Activated gamma-delta T cell (primary cell): ENCODE measurements around the gene GATAD2B.
"Not testable (repeated sequence)": the region's sequence is repeated elsewhere in the genome, so short reads cannot be mapped to it uniquely, and the experiment has no call there.

Experiments
- DNase-seq: peaks from one replicate; lab custom pipeline; 2025; lab: John Stamatoyannopoulos, UW

The GATAD2B gene

DNA sequence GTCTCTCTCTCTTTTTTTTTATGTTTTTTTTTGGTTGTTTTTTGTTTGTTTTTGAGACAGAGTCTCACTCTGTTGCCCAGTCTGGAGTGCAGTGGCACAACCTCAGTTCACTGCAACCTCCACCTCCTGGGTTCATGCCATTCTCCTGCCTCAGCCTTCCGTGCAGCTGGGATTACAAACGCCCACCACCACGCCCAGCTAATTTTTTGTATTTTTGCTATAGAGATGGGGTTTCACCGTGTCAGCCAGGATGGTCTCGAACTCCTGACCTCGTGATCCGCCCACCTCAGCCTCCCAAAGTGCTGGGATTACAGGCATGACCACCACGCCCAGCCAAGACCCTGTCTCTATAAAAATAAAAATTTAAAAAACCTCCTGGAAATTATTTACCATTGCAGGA, 88.8 kb downstream of the GATAD2B start:
- not testable (repeated sequence) for DNase-seq

DNA sequence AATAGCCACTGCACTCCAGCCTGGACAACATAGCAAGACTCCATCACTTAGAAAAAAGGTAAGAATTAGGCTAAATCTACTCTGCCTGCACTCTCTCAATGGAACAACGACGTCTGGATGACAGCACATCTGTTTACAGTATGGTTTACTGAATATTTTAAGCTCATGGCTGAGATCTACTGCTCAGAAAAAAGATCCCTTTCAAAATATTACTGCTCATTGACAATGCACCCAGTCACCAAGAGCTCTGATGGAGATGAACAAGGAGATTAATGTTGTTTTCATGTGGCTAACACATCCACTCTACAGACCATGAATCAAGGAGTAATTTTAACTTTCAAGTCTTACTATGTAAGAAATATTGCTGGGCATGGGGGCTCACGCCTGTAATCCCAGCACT, 89.6 kb downstream of the GATAD2B start:
- DNase-seq = no peak

DNA sequence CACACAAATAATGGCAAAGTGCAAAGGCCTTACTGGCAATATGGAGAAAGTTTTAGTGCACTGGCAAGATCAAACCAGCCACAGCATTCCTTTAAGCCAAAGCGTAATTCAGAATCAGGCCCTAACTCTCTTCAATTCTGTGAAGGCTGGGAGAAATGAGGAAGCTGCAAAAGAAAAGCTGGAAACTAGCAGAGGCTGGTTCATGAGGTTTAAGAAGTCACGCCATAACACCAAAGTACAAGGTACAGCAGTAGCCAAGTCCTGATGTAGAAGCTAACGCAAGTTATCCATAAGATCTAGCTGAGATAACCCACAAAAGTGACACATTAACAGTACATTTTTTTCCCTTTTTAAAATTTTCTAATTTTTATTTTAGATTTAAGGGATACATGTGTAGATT, 90.5 kb downstream of the GATAD2B start:
- no peak for DNase-seq

DNA sequence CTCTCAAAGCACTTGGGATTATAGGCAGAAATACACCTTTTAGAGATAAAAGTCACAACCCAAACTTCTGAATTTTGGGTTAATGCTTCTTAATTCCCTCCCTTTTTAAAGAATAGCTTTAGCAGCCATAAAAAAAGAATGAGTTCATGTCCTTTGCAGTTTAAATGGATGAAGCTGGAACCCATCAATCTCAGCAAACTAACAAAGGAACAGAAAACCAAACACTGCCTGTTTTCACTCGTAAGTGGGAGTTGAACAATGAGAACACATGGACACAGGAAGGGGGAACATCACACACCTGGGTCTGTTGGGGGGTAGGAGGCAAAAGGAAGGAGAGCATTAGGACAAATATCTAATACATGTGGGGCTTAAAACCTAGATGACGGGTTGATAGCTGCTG, 91.7 kb downstream of the GATAD2B start:
- DNase-seq = no peak

DNA sequence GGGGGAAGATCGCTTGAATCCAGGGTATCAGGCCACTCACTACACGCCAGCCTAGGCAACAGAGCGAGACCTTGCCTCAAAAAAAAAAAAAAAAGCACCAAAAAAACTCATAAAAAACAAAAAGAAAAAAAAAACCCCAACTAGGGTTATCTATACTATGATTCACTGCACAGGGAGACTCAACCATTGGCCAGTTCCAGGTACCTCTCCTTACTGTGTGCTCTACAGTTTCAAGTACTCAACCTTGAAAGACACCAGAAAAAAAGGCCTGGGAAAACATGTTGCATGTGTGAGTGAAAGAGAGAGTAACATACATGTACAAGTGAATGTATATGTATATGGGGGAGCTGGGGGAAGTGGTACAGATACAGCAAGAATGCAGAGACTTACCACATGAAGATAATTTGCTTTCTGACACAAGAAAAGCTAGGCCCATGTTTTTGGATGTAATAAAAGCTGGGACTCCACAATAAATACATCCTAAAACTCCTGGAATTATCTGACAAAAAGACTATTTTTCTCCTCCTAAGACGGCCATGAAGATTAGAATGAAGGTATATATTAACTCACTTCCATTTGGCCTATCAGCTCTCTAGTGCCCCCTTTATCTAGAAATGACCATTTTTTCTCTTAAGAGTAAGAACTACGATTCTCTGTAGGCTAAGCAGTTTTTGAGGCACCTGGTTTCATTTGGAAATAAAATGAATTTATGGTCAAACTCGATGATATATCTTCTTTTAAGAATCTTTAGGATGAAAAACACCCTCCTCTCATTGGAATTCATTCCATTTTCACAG, 95.4 kb downstream of the GATAD2B start:
- DNase-seq = no peak

DNA sequence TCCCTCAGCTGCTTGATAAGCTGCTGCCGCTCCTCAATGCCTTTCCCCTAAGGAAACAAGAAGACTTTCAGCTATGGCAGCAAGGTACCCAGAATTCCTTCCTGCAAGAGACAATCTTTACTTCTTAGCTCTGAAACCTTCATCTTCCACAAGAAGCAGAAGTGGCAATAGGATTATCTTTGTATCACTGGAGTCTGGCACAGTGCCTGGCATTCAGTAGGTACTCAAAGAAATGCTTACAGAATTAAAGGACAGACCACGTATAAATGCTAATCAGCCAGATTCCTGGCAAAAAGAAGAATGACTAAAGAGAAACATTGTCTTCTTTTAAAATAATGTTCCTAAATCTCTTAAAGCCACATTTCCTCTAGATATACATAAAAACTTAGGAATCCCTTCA, 103.9 kb downstream of the GATAD2B start:
- DNase-seq = no peak

GRCh38 chr1:153816283-153816889, 106.4 kb downstream of the GATAD2B start:
- DNase-seq = no peak

DNA sequence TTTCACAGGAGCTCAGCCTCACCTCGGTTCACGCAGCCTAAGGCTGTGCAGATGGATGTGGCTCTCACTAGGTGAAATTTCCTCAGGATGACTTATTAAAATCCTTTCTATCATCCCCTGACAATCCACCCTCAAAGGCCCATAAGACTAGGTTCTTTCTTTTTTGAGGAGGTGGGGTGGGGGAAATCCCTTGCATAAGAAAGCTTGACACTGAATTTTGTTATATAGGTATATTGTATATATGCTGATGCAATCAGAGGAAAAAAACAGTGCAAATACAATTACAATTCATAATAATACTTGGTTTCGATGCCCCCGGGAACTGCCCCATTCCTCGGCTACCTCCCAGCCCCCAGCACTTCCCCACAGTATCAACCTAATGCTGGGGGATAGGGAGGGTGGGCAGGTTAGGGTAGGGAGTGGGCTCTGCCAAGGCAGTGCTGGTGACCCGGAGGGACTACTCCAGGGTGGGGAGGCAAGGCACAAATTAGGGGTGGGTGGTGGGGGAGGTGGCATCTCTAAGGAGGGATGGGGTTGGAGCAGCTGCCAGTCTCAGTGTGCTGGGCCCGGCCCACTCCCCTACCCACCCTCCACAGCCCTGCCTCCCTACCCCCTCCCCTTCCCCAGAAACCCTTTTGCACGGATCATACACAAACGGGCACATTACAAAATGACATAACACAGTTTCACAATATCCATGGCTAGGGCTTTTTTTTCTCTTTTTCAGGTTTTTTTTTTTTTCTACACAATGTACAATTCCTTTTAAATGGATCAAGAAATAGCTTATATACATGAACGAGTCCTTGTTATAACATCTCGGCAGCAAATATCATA, 116.7 kb downstream of the GATAD2B start:
- DNase-seq = no peak

- DNase-seq = no peak
Observed at GRCh38 chr1:153805042-153805745, 117.6 kb downstream of the GATAD2B start.

- no peak for DNase-seq
Observed at GRCh38 chr1:153804112-153804511, 118.7 kb downstream of the GATAD2B start.

- DNase-seq = no peak
Observed at GRCh38 chr1:153803470-153804056, 119.2 kb downstream of the GATAD2B start.

- DNase-seq = no peak
Observed at GRCh38 chr1:153801786-153802697, 120.7 kb downstream of the GATAD2B start.

GRCh38 chr1:153801028-153801625, 121.6 kb downstream of the GATAD2B start:
- no peak for DNase-seq

DNA sequence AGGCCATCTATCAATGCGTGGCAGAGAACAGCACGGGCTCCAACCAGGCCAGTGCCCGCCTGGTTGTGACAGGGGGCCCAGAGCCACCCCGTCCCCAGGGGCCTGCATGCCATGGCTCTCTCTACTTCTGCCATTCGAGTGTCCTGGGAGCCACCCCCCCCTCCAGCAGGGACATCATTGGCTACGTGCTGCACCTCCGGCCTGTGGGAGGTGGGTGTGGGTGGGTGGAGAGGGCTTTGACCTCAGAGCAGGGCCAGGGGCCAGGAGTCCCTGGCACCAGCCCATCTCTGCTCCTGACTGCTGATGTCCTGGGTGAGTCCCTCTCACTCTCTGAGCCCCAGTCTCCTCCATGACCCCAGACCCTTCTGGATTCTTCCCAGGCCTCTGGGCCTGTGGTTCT, 122.3 kb downstream of the GATAD2B start:
- DNase-seq = no peak

GRCh38 chr1:153799566-153800465, 123.0 kb downstream of the GATAD2B start:
- no peak for DNase-seq

GRCh38 chr1:153799016-153799415, 123.8 kb downstream of the GATAD2B start:
- no peak for DNase-seq

DNA sequence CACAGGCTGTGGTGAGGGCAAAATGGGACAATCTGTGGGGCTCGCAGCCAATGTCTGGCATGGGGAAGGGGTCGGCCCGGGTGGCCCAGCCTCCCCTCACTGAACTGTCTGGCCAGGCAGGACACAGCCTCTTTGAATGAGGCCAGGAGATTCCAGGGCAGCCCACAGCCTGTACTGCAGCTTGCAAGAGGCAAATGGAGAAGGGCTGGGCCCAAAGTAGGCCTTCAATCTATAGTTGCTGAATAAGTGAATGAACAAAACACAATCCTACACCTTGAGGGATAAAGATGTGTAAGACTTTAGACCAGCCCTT, 124.3 kb downstream of the GATAD2B start:
- no peak for DNase-seq

GRCh38 chr1:153796786-153797659, 125.7 kb downstream of the GATAD2B start:
- no peak for DNase-seq
